Suppressor macrophage (primary cell): ENCODE results near the gene WWC2.

Experiments used
- DNase-seq, 4 experiments: peaks; one replicate each; pipeline ENCODE4 v3.0.0-alpha.2; 2020 to 2022

The WWC2 gene

DNA sequence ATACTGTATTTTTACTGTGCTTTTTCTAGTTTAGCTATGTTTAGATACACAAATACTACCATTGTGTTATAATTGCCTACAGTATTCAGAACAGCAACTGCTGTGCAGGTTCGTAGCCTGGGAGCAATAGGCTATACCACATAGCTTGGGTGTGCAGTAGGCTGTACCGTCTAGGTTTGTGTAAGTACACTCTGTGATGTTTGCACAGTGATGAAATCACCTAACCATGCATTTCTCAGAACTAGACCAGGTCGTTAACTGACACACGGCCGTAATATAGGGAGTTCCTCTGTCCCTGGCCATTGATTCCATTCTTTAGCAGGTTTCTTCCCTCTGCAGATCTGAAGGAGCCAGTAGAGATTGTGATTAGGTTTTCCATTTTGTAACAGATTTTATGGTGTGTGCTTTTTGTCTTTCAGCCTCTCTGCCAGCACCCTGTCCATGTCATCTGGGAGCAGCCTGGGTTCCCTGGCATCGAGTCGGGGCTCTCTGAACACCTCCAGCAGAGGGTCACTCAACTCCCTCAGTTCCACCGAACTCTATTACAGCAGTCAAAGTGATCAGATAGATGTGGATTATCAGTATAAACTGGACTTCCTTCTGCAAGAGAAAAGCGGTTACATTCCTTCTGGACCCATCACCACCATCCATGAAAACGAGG lies 161.6 kb downstream of the WWC2 start:
- DNase-seq: no peak

DNA sequence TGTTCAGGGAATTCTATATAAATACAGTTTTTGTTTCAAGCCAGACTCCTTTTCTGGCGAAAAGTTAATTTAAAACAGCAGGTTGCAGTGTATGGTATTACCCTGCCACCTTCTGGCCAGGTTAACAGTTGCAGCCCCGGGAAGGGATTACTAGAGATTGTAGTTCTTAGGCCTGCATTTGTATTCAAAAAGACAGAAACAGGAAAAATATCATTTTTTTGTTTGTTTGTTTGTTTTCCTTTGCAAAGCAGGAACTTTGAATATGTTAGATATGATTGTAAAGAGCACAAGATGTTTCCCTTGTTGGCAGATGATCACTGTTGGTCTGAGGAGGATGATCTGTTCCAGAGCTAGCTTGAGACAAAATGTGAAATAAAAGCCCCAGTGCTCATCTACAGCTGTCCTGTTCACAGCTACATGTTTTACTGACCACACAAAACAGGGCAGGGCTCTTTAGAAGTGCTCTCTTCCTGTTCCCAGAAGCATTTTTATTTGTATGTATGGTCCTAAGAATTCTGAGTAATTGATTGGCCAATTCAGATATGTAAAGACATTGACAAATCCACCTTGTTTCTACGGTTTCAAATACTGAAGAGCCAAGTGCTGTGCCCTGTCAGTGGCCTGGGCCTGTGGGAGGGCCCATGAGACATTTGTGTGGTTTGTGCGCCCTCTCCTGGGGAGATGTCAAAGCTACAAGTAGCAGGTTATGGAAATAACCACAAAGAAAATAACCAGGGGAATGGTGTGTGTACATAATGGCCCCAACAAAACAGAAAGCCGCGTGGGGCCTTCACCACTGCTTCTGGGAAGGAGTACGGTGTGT lies 163.1 kb downstream of the WWC2 start:
- DNase-seq: peak; percentile 86 to 92 (median 91)

DNA sequence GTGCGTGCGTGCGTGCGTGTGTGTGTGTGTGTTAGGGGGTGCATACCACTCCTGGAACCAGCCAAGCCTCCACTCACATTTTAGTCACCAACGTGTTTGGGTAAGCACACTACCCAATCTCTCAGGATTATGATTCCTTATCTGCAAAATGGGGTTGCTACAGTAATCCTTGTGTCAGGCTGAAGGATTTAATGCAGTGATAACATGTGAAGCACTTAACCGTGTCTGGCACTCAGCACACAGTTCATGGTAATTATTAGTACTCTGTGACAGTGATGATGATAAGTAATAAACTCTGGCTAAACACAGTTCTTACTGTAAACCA lies 163.7 kb downstream of the WWC2 start:
- no peak for DNase-seq

- no peak for DNase-seq
Observed at GRCh38 chr4:183263787-183264386, 164.8 kb downstream of the WWC2 start.

- DNase-seq: no peak
Observed at GRCh38 chr4:183264614-183265013, 165.6 kb downstream of the WWC2 start.

GRCh38 chr4:183266371-183266770 lies 167.3 kb downstream of the WWC2 start:
- DNase-seq: no peak

- DNase-seq: no peak
Observed at GRCh38 chr4:183268556-183268955, 169.5 kb downstream of the WWC2 start.

DNA sequence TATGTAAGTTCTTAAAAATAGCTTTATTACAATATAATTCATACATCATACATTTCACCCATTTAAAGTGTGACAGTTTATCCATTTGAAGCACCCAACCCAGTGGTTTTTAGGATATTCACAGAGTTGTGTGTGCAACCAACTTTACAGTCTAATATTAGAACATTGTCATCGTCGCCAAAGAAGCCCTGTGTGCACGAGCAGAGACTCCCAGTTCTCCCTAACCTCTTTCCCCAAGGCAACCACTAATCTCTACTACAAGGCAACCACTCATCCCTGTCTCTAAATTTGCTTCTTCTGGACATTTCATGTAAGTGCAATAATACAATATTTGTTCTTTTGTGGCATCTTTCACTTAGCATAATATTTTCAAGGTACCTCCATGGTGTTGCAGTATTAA lies 173.3 kb downstream of the WWC2 start:
- no peak for DNase-seq

DNA sequence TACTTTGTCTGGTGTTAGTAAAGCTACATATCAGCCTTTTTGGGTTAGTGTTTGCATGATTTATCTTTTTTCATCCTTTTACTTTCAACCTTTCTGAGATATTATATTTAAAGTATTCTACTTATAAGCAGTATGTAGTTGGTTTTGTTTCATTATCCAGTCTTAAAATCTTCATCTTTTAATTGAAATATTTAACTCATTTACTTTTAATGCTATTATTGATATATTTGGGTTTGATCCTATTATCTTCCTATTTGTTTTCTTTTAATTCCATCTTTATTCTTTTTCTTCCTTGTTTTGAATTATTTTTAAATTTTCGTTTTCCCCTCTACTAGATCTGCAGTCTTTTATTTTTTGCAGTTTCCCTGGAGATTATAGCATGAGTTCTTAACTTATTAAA lies 177.0 kb downstream of the WWC2 start:
- no peak for DNase-seq

DNA sequence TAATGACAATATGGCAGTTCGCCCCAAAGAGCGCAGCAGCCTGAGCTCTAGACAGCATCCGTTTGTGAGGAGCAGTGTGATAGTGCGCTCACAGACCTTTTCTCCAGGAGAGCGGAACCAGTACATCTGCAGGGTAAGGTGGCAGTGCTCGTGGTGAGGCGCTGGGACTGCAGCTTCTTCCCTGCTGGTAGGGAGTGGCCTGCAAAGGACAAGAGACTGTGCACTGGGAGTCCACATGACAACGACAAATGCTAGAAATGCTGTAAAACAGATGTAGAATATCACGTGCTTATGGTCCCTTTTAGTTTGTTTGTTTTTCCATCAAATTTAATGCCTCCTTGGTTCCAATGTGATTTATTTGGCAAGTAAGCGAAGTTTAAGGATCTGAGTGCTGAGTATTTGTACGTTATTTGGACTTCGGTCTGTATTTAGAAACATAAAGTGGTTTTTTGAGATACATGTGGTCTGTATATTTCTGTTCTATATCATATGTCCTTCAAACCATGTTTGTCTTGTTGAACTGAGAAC lies 185.3 kb downstream of the WWC2 start:
- no peak for DNase-seq

DNA sequence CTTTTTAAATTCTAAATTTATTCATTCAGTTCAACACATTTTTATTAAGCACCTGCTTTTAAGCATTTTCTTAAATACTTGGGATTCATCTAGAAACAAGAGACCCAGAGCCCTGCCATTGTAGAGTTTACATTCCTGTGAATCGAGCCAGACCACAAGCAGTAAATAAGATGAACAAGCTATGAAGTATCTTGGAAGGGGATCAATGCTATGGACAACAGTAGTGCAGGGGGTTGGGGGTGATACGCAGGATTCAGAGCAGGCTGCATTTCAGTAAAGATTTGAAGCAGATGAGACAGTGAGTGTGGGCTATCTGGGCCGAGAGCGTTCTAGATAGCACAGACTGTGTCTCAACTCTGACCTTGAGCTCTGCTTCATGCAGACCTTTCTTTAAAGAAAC lies 185.9 kb downstream of the WWC2 start:
- DNase-seq: no peak

- no peak for DNase-seq
Observed at GRCh38 chr4:183285886-183286285, 186.8 kb downstream of the WWC2 start.

DNA sequence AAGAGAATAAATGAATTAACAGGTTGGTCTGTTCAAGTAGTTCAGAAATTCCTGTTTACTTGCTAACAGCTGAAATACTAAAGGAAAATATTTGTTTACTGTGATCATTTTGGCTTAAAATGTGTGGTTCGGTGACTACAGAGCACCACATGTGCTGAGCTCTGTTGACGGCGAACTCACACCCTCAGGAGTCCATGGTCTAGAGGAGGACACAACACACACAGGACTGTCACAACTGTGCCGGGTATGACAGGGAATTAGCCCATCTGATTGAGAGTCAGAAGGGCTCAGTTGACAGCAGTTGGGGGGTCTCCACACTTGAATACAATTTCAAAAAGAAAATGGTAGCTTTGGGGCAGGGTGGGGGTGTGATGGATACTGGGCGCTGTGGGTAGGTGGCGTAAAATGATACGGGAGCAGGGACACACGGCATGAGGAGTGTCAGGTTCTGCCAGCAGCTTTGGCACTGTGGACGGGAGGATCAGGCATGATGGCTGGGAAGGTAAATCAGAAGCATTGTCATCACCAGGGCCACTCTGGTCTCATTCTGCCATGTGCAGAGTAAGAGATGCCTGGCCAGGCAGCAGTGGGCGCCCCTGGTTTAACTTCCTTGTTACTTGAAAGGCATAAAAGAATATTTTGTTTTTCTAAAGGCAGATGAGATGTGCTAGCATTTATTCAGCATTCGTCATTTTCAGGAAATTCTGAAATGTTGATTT lies 187.7 kb downstream of the WWC2 start:
- DNase-seq: no peak

GRCh38 chr4:183287309-183287659 lies 188.2 kb downstream of the WWC2 start:
- no peak for DNase-seq

- DNase-seq: no peak
Observed at GRCh38 chr4:183287677-183288076, 188.6 kb downstream of the WWC2 start.

GRCh38 chr4:183288955-183289354 lies 189.9 kb downstream of the WWC2 start:
- DNase-seq: no peak

DNA sequence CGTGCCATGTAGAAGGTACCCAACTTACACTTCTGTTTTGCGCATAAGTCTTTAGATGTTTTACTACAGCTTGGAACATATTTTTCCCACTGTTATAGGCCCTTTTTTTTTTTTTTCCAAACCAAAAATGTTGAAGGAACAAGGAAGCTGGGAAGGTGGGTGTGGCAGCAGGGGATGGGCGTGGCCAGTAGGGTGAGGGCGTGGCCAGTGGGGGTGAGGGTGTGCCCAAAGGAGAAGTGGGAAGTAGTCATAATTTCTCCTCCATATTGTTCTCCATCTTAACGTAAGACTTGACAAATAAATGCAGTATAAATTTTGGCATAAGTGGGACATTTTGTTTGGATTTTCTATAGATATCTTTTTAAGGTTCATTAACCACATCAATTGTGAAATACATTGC lies 190.6 kb downstream of the WWC2 start:
- peak in 2 of 4 experiments; percentile 8 to 10 for DNase-seq

DNA sequence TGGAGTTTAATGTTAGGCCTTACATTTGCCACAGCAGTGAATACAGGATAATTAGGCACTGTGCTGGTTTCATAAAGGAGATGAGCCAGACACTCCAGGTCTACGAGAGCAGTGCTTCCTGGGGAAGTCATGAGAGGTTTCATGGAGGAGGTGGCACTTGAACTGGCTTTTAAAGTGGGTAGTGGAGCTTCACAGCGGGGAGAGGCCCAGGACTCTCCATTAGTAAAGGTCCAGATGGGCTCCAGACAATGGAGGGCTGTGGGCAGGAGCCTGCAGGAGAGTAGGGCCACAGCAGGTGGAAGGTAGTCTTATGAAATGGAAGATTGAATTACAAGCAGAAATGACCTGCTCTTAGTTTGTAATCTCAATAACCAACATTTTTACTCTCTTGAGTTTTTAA lies 192.0 kb downstream of the WWC2 start:
- no peak for DNase-seq

GRCh38 chr4:183295711-183296110 lies 196.7 kb downstream of the WWC2 start:
- no peak for DNase-seq

GRCh38 chr4:183297675-183298074 lies 198.6 kb downstream of the WWC2 start:
- no peak for DNase-seq

GRCh38 chr4:183299464-183299863 lies 200.4 kb downstream of the WWC2 start:
- no peak for DNase-seq

GRCh38 chr4:183300070-183300469 lies 201.0 kb downstream of the WWC2 start:
- no peak for DNase-seq

- DNase-seq: no peak
Observed at GRCh38 chr4:183300655-183301054, 201.6 kb downstream of the WWC2 start.
